Mammary epithelial cell (primary cell): Measurements from ENCODE around the gene FAAH.

Experiments
- CTCF ChIP-seq, 2 donors: IDR thresholded peaks in 1 of 2; conservative IDR thresholded peaks in 1 of 2; 2 replicates each; pipeline ENCODE4 v1.5.1; 2011 to 2012; ENCODE audit warnings: inconsistent platforms in 2 of 2, low read length in 2 of 2, mild to moderate bottlenecking in 2 of 2, control low read depth in 1 of 2, low read depth in 1 of 2; ENCODE audit not compliant: insufficient read depth in 1 of 2; ENCODE audit errors: extremely low read depth in 1 of 2
- EZH2 ChIP-seq: IDR thresholded peaks from 2 replicates; pipeline ENCODE4 v1.6.1; 2012; ENCODE audit warnings: low read length, inconsistent platforms, borderline replicate concordance

GRCh38 chr1:46442317-46443161 lies 48.4 kb downstream of the FAAH start:
- TF ChIP-seq CTCF (conservative IDR thresholded peaks at IDR 0.05 in 1 of 2, IDR thresholded peaks at IDR 0.05 in 1 of 2; ENCODE audit: extremely low read depth in 1 of 2, insufficient read depth in 1 of 2, low read depth in 1 of 2, low read length in 2 of 2) (peak; percentile 78 to 80), EZH2 (no peak)
